Liver (tissue), 3 donors: ENCODE measurements around the gene USO1.

Experiments
- EGR1 ChIP-seq, 2 donors: IDR thresholded peaks; 2 replicates each; pipeline ENCODE4 v1.6.1; 2016 to 2018; ENCODE audit warnings: antibody characterized with exemption in 2 of 2, low read depth in 2 of 2
- FOXA1 ChIP-seq: IDR thresholded peaks from 2 replicates; pipeline ENCODE4 v1.6.1; 2016; ENCODE audit warnings: antibody characterized with exemption
- GABPA ChIP-seq, 2 donors: IDR thresholded peaks in 1 of 2; conservative IDR thresholded peaks in 1 of 2; 2 replicates each; pipeline ENCODE4 v1.6.1; 2016; ENCODE audit warnings: antibody characterized with exemption in 2 of 2, mild to moderate bottlenecking in 1 of 2, moderate library complexity in 1 of 2
- HNF4G ChIP-seq: IDR thresholded peaks from 2 replicates; pipeline ENCODE4 v1.6.1; 2016; ENCODE audit warnings: antibody characterized with exemption
- JUND ChIP-seq, 2 donors: IDR thresholded peaks; 2 replicates each; pipeline ENCODE4 v1.6.1; 2016; ENCODE audit warnings: antibody characterized with exemption in 2 of 2
- NR2F2 ChIP-seq: IDR thresholded peaks from 2 replicates; pipeline ENCODE4 v1.6.1; 2016; ENCODE audit warnings: antibody characterized with exemption
- RAD21 ChIP-seq, 2 donors: IDR thresholded peaks; 2 replicates each; pipeline ENCODE4 v1.6.1; 2016; ENCODE audit warnings: antibody characterized with exemption in 2 of 2, mild to moderate bottlenecking in 2 of 2
- SP1 ChIP-seq: IDR thresholded peaks from 2 replicates; pipeline ENCODE4 v1.6.1; 2018; ENCODE audit warnings: antibody characterized with exemption, mild to moderate bottlenecking
- TAF1 ChIP-seq: conservative IDR thresholded peaks from 2 replicates; pipeline ENCODE4 v1.6.1; 2016; ENCODE audit warnings: antibody characterized with exemption, mild to moderate bottlenecking
- YY1 ChIP-seq: IDR thresholded peaks from 2 replicates; pipeline ENCODE4 v1.6.1; 2016; ENCODE audit warnings: antibody characterized with exemption, mild to moderate bottlenecking
- TF ChIP-seq, protein P1 (sequence below): fragments of 150-350 bp; IDR thresholded peaks from 2 replicates; pipeline ENCODE4 v1.5.1; 2017; ENCODE audit warnings: improper control_type of control experiment, low read depth, low read length; ENCODE audit not compliant: missing input control
- TF ChIP-seq, protein P2 (sequence below): IDR thresholded peaks from 2 replicates; pipeline ENCODE4 v1.6.1; 2016; ENCODE audit warnings: antibody characterized with exemption
- TF ChIP-seq, protein P3 (sequence below): IDR thresholded peaks from 2 replicates; pipeline ENCODE4 v1.6.1; 2016; ENCODE audit warnings: antibody characterized with exemption, mild to moderate bottlenecking
- TF ChIP-seq, protein P4 (sequence below): IDR thresholded peaks from 2 replicates; pipeline ENCODE4 v1.6.1; 2016; ENCODE audit warnings: antibody characterized with exemption
- donor health status: healthy.
- donor health status: healthy.

DNA sequence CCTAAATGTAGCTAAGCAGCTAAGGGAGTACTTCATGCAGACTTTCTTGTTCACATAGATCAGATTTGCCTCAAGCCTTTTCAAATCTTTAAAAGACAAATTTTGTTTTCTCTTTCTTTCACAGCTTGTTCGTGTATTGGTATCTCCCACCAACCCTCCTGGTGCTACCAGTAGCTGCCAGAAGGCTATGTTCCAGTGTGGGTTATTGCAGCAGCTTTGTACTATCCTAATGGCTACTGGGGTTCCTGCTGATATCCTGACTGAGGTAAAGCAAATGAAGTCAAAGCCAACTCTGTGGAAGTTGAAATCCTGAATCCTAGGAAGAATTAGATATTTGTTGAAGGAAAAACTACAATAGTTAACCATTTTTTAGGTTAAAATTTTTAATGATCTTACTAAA lies 62.6 kb downstream of the USO1 start:
- TF ChIP-seq, protein P1, sequence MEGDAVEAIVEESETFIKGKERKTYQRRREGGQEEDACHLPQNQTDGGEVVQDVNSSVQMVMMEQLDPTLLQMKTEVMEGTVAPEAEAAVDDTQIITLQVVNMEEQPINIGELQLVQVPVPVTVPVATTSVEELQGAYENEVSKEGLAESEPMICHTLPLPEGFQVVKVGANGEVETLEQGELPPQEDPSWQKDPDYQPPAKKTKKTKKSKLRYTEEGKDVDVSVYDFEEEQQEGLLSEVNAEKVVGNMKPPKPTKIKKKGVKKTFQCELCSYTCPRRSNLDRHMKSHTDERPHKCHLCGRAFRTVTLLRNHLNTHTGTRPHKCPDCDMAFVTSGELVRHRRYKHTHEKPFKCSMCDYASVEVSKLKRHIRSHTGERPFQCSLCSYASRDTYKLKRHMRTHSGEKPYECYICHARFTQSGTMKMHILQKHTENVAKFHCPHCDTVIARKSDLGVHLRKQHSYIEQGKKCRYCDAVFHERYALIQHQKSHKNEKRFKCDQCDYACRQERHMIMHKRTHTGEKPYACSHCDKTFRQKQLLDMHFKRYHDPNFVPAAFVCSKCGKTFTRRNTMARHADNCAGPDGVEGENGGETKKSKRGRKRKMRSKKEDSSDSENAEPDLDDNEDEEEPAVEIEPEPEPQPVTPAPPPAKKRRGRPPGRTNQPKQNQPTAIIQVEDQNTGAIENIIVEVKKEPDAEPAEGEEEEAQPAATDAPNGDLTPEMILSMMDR: no peak
- TF ChIP-seq TAF1 (no peak), RAD21 (IDR thresholded peaks at IDR 0.05) (no peak), GABPA (IDR thresholded peaks at IDR 0.05 in 1 of 2, conservative IDR thresholded peaks at IDR 0.05 in 1 of 2) (no peak), NR2F2 (no peak), JUND (IDR thresholded peaks at IDR 0.05) (no peak), YY1 (no peak), HNF4G (no peak), FOXA1 (no peak), SP1 (no peak), EGR1 (IDR thresholded peaks at IDR 0.05; ENCODE audit: low read depth in 2 of 2) (no peak)
- TF ChIP-seq, protein P2, sequence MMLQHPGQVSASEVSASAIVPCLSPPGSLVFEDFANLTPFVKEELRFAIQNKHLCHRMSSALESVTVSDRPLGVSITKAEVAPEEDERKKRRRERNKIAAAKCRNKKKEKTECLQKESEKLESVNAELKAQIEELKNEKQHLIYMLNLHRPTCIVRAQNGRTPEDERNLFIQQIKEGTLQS: no peak
- TF ChIP-seq, protein P3, sequence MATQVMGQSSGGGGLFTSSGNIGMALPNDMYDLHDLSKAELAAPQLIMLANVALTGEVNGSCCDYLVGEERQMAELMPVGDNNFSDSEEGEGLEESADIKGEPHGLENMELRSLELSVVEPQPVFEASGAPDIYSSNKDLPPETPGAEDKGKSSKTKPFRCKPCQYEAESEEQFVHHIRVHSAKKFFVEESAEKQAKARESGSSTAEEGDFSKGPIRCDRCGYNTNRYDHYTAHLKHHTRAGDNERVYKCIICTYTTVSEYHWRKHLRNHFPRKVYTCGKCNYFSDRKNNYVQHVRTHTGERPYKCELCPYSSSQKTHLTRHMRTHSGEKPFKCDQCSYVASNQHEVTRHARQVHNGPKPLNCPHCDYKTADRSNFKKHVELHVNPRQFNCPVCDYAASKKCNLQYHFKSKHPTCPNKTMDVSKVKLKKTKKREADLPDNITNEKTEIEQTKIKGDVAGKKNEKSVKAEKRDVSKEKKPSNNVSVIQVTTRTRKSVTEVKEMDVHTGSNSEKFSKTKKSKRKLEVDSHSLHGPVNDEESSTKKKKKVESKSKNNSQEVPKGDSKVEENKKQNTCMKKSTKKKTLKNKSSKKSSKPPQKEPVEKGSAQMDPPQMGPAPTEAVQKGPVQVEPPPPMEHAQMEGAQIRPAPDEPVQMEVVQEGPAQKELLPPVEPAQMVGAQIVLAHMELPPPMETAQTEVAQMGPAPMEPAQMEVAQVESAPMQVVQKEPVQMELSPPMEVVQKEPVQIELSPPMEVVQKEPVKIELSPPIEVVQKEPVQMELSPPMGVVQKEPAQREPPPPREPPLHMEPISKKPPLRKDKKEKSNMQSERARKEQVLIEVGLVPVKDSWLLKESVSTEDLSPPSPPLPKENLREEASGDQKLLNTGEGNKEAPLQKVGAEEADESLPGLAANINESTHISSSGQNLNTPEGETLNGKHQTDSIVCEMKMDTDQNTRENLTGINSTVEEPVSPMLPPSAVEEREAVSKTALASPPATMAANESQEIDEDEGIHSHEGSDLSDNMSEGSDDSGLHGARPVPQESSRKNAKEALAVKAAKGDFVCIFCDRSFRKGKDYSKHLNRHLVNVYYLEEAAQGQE: no peak
- TF ChIP-seq, protein P4, sequence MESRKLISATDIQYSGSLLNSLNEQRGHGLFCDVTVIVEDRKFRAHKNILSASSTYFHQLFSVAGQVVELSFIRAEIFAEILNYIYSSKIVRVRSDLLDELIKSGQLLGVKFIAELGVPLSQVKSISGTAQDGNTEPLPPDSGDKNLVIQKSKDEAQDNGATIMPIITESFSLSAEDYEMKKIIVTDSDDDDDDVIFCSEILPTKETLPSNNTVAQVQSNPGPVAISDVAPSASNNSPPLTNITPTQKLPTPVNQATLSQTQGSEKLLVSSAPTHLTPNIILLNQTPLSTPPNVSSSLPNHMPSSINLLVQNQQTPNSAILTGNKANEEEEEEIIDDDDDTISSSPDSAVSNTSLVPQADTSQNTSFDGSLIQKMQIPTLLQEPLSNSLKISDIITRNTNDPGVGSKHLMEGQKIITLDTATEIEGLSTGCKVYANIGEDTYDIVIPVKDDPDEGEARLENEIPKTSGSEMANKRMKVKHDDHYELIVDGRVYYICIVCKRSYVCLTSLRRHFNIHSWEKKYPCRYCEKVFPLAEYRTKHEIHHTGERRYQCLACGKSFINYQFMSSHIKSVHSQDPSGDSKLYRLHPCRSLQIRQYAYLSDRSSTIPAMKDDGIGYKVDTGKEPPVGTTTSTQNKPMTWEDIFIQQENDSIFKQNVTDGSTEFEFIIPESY: no peak
